GM21528 (cell line): ENCODE results near the gene GREB1.
"Not testable (repeated sequence)": the region's sequence is repeated elsewhere in the genome, so short reads cannot be mapped to it uniquely, and the experiment has no call there.

ENCODE experiments used
- ATAC-seq: cut with Tn5 transposase; IDR thresholded peaks from one replicate; pipeline ENCODE4 v1.9.1; 2021; ENCODE audit warnings: mild to moderate bottlenecking, moderate library complexity; ENCODE audit not compliant: unreplicated experiment, low FRiP score

The GREB1 gene

DNA sequence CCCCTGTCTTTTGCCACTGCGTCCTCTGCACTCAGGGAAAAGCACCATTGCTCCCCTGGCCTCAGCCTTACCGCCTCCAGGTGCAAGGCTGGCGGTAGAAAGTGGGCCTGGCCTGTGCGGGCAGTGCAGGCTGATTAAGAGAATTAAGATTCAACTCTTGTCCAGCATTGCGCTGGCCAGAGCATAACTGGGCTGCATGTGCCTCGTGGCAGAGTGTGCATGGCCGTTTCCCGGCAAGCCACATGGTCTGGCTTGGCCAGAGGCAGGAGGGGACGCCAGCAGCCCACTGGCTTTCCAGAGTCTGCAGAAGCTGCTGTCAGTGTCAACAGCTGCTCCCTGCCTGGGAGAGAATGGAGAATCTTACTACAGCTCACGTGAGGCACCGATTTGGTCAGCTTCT lies 123.8 kb downstream of the GREB1 start:
- ATAC-seq, result no peak

DNA sequence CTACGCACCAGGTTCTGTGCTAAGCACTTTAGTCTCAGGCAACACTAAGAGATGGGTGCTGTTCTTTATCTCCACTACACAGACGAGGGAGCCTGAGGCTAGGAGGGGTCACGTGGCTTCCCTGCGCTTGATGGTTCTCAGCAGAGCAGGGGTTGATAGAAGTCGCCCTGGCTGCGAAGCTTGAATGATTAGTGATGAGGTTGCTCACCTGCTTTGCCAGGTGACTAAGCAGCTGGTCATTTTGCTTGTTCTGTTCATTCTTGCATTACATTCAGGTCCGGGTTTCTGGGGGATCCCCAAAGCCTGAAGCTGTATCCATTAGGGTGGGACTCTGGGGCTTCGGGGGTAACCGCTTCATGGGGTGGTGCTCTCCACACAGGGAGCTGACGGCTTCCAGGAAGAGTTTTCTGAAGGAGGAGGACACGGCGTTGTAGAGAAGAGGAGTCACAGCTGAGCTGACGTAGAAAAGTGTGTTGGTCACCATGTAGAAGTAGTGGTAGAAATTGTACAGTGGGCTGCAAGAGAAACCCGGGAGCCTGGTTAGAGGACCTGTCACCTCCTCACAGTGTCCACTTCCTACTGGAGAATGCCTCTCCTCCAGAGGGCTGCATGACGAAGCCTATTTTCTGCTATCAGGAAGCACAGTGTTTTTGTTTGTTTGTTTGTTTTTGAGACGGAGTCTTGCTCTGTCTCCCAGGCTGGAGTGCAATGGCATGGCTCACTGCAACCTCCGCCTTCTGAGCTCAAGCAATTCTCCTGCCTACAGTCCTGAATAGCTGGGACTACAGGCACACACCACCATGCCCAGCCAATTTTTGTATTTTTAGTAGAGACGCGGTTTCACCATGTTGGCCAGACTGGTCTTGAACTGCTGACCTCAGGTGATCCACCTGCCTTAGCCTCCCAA lies 124.6 kb downstream of the GREB1 start:
- no peak for ATAC-seq

DNA sequence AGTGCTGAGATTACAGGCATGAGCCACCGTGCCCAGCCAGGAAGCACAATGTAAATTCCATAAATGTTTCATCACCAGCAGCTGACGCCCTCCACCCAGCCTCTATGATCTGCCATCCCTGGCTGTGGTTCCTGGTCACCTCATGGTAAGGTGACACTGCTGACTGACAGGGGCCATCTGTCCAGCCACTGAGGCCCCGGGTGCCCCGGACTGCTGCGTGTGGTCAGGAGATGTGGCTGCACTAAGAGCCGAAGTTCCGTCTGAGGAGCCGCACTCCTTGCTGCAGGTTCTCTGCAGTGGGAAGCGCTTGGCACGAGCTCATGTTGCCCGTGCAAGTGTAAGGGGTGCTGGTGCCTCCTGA lies 125.2 kb downstream of the GREB1 start:
- ATAC-seq, result no peak

DNA sequence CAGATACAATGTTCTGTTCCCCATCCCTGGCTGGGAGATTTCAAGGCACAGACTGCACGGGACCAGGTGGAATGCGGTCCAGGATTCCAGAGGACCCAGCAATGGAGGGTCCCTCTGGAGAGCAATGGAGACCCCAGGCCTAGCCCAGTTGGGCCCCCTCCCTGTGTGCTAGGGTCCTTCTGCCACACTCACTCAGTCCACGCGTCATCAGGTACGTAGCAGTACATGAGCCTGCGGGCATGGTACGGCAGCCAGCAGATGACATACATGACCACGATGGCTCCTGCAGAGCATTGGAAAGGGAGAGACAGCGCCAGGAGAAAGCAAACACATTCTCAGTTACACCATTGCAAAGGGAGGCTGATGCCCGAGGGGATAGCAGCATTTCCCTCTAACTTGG lies 126.0 kb downstream of the GREB1 start:
- no peak for ATAC-seq

DNA sequence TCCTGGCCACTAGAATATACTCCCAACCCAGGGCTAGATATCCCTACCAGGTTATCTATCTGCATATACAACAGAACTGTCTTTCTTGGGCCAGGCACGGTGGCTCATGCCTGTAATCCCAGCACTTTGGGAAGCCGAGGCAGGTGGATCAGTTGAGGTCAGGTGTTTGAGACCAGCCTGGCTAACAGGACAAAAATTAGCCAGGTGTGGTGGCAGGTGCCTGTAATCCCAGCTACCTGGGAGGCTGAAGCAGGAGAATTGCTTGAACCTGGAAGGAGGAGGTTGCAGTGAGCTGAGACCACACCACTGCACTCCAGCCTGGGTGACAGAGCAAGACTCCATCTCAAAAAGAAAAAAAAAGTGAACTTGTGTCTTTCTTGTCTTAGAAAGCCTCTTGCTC lies 126.6 kb downstream of the GREB1 start:
- ATAC-seq, result not testable (repeated sequence)

DNA sequence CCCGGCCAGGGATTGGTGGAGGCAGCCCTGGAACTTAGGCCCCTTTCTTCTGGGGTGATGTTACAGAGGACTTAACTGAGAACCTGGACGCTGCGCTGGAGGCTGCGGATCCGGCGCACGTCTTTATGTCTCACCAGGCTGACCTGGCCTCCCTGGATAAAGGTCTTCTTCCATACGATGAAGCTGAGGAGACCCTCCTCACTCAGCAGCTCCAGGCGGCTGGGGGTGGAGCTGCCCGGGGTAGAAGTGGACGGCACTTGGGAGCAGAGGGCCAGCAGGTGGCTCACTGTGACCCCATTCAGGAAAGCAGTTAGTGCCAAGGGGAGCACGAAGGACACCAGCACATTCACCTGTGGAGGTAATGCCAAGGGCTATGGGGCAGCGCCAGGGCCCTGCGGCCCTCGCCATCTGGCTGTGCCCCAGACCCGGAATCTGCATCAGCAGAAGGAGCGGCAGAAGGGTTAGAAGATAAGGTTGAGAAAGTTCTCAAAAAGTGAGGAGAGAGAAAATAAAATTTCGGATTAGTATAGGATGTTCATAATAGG lies 128.1 kb downstream of the GREB1 start:
- no peak for ATAC-seq

DNA sequence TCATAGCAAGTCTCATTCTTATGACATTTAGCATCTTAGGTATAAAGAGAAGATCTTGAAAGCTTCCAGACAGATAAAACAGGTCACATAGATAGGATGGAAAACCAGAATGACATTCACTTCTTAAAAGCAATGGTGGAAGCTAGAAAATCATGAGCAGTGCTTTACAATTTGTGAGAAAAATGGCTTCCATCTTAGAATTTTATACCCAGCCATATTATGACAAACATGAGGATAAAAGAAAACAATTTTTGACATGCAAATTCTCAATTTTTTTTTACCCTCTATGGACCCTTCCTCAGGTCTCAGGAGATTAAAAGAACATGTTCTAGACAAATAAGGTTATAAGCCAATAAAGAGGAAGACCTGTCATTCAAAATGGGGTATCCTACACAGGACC lies 129.0 kb downstream of the GREB1 start:
- ATAC-seq, result no peak

DNA sequence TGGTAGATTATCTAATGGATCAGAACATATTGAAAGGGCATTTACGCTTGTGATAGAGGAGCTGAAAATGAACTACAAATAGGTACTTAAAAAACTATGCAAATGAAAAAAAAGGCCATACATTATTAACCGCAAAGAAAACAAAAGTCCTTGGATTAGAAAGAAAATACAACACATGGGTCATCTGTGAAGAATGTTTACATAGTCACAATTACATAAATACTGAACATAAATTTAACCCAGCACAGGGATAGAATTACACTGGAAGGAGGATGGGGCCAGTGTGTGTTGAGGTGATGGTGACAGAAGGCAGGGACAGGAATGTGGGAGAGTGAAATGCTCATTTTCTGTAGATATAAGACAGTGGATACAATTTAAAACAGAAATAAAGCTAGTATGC lies 129.6 kb downstream of the GREB1 start:
- no peak for ATAC-seq

DNA sequence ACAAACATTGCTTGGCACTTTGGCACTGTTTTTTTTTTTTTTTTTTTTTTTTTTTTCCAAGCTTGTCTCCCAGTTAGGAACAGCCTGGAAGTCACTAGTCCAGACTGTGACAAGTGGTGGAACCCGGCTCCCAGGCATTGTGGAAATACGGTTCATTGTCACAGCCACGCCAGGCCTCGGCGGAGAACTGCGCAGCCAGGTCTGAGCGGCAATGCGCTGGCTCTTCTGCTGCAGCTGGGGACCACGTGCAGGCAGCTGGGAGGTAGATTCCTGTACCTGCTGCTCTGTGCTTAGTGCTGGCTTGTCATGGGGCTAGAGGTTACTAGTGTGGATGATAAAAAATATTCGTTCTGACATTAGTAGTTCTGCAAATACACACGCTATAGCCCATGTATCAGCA lies 131.2 kb downstream of the GREB1 start:
- ATAC-seq, result no peak

DNA sequence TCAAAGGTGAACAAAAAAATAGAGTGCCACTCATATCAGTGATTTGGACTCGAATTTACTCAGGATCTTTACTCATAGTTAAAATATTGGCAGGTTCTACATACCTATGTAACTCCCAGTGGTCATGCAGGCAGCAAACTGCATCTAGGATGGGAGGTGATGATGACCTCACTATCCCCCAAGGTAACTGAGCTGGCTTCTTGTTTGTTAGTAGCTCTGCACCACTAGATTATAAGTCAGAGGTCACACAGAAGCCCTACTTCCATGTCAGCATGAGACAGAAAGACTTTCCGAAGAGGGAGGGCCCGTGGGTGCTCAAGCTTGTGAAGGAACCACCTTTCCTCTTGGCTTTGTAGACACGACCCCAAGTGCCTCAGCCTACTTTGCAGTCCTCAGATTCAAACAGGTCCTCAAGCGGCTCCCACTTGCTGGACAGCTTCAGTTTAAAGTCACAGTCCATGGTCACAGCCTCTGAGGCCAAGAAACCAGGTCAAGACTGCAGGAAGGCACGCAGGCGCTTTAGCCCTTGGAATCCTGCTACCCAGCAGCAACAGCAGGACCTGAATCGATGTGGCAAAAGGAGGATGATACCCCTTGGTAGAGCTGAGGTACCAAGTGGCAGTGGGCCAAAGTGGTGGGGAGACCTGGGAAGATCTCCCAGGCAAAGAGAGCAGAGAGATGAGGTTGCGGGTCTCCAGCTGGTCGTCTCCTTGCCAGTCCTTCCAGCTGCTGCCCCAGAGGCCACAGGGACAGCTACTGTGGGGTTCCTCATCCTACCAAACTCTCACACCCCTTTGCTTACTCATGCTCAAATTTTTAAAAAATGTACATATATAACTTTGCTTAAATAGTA lies 131.9 kb downstream of the GREB1 start:
- no peak for ATAC-seq

DNA sequence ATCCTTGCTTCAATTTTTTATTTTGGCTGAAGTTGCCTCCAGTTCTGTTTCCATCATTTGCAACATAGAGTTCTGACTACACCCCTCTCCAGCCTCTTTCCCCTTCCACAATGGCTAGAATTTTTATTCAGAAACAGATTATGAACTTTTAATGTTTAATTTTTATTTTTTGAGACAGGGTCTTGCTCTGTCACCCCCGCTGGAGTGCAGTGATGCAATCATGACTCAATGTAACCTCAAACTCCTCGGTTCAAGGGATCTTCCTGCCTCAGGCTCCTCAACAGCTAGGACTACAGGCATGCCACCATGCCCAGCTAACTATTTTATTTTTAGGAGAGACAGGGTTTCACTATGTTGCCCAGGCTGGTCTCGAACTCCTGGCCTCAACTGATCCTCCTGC lies 133.3 kb downstream of the GREB1 start:
- ATAC-seq, result no peak

DNA sequence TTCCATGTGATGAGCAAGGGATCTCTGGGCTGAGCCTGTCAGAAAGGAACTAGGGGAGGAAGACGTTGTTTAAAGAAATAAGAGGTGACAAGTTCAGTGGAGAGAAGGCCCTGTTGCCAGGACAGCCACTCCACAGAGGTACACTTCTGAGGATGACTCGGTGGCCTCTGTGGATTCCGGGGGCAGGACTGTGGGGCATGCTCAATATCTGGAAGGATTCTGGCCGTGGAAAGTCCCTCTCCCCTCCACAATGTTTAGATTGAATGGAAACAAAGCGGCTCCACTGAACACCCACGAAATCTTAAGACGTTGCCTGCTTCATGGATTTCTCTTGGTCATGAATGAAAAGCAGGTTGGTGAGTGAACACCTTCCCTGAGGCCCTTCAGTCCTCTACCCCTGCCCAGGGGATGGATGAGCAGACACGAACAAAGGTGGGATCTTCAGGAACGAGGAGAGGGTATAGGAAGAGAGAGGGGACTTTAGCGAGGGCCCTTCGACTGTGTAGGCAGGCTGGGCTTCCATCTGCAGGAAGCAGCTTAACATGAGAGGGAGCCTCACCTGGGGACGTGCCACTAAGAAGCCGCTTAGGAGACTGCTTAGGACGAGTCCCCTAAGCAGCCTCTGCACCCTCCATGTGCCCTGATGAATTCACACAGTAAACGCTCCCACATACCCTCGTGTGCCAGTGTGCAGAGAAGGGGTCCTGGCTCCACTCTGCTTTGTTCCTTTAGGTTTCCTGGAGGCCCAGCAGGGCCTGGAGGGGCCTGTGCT lies 134.2 kb downstream of the GREB1 start:
- ATAC-seq, result no peak

DNA sequence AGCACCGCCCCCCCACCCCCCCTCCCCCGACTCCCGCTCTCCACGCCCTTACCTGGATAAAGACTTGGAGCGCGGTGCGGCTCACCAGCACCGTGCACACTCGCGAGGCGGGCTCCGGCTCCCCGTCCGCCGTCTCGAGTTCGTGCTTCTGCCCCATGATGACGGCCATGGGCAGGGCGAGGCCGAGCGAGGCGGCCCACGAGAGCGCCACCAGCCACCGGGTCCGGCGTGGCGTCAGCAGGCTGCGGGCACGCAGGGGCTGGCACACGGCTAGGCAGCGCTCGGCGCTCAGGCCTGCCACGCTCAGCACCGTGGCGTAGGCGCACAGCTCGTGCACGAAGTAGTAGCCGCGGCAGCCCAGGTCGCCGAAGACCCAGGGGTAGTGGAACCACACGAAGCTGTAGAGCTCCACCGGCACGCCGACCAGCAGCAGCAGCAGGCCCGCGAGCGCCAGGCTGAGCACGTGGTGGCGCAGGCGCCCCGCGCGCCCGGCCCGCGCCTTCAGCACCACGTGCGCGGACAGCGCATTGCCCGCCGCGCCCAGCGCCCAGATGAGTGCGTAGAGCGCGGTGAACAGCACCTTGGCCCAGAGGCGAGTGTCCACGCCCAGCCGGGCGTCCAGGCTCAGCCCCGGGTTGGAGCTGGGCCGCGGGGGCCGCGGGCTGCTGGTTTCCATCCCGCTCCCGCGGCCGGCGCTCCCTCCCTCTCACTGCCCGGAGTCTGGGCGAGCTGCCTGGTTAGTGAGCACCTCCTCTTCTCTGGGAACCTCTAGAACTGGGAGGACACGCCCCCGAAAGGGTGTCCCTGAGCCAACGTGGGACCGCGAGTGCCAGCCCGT lies 135.8 kb downstream of the GREB1 start, which contains the start of gene NTSR2:
Gene NTSR2 (minus strand): TSS at position 742 of the 838 bp plus-strand sequence. CDS start 66 bp downstream, at position 676.
- ATAC-seq, result no peak

DNA sequence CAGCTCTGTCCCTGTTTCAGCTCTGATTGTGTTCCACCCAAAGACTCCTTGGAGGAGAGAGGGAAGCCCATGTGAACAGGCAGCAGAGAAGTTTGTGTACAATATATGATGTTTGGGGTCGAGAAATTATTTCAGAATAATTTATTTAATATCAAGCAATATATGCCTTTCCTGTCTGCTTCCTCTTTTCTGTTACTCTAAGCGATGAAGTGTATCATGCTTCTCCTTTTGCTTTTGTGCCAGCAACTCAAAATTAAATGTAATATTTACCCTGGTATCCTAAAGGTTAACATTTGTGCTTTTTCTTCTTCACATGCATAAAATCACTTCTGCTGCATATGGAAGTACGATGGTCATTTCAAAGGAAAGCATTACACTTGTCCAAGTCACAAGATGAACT lies 138.6 kb downstream of the GREB1 start:
- no peak for ATAC-seq

DNA sequence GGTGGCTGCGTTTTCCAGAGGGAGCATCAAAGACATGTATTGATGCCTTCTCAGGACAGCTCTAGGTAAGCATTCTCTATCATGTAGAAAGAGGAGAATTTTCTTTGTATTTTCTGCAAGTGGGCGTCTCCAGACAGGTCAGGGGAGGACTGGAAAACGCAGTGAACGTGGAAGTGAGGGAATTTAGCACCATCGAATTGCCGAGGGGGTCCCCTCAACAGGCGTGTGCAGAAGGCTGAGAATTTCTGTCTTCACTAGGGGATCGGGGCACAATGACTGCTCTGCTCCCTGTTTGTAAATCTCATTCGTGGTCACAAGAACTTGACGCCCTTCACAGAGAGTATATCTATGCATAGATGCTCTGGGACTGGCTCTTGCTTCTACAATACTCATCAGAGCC lies 141.1 kb downstream of the GREB1 start:
- ATAC-seq, result no peak

DNA sequence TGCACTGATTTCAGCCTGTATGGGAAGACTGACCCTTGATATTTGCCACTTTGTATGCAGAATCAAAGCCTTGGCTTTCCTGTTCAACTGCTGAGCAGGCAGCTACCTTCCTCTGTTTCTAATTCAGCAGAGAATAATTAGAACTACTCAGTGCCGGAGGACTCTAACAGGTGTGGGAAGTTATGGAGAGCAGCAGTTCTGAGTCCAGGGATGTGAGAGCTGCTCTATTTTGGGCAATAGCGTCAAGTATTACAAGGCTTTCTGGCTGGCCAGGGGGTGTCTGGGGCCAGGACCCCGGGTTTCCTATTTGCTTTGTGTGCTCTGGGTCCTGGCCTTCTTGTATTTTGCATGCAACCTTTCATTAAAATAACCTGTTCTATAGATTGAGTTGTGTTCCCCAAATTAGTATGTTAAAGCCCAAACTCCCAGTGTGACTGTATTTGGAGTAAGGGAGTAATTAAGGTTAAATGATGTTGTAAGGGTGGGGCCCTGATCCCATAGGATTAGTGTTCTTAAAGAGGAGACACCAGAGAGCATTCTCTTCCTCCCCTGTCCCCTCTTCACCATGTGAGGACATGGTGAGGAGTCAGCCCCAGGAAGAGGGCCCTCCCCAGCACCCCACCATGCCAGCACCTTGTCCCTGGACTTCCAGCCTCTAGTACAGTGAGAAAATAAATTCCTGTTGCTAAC lies 141.7 kb downstream of the GREB1 start:
- no peak for ATAC-seq

DNA sequence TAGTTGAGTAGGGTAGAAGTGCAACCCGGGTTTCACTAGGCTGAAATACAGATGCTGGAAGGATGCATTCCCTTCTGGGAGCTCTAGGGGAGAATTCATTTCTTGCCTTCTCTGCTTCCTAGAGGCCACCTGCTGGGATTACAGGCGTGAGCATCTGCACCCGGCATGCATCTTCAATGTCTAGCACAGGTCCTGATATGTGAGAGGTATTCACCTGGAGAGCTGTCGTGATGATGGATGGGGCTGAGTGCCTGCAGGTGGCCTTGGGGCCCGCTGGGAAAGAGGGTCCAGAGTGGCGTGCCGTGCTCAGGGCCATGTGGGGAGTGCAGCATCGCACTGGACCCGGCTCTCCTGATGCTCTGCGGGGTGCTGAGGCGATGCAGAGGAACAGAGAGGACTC lies 142.8 kb downstream of the GREB1 start:
- ATAC-seq, result no peak

DNA sequence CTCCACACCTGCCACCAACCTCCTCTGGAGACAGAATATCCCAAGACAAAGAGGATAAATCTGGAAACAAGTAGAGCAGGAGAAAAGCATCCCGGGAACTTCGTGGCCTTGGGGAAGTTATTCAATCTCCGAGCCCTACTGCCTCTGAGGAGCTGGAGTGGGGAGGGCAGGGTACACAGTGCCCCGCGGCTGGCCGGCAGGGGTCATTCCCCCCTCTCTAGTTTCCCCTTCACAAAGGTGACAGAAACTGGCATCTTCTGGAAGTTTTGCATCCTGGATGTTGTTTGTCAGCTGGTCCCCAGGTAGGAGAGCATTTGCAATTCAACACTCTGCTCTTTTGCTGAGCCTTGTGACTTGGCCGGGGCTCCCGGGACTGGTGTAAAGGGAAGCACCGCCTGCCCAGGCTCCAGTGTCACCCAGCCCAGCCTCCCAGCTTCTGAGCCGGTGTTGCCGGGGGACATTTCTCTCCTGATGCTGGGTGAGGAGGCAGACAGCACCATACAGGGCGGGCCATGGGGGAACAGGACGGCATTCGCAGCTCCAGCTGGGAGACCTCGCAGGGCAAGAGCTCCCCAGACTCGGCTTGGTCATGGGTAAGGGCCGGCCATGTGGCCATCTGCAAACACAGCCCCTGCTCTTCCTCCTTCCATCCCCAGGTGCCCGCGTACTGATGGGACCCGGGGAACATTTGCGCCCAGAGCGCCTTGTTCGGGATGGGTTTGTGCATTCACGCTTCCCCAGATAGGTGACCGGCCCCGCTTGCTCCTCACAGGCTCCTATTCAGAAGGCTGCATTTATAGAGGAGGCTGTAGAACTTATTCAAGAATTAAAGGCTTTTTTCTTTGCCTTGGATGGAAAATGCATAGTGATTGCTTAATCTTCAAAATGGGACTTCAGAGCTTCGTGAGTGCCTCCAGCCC lies 143.6 kb downstream of the GREB1 start:
- ATAC-seq, result no peak
